Right lobe of liver (tissue), 6 donors: ENCODE data around the gene MACO1. TPM values are rescaled to one million over a fixed set of nuclear protein-coding genes. Genes with fewer than 3 reads are reported as not detected.
A peak's percentile ranks its signal among the peaks of the same experiment; 100 is the strongest.

Experiments
- ATAC-seq, 4 donors: fragments of 200-7000 bp; cut with Tn5 transposase; one replicate each; pipeline ENCODE4 v1.9.1; 2020; ENCODE audit warnings: mild to moderate bottlenecking in 4 of 4, moderate library complexity in 4 of 4
- DNase-seq, 3 donors: peaks; one replicate each; pipeline ENCODE4 v3.0.0-alpha.2; 2020
- H3K27ac ChIP-seq, 3 donors: fragments of 200-600 bp; one replicate each; pipeline ENCODE4 v1.8.0; 2022
- H3K27me3 ChIP-seq, 2 donors: fragments of 200-600 bp; one replicate each; pipeline ENCODE4 v1.8.0; 2022
- H3K36me3 ChIP-seq, 4 donors: fragments of 200-600 bp; sonication (generic) in 1 of 4; one replicate each; pipeline versions ENCODE4 v1.5.1 to v1.8.0; 2017 to 2022; ENCODE audit warnings: control low read depth in 1 of 4
- H3K4me1 ChIP-seq, 4 donors: fragments of 200-600 bp; sonication (generic) in 1 of 4; one replicate each; pipeline versions ENCODE4 v1.5.1 to v1.8.0; 2017 to 2022; ENCODE audit warnings: control low read depth in 1 of 4
- H3K4me3 ChIP-seq, 3 donors: fragments of 200-600 bp; one replicate each; pipeline ENCODE4 v1.8.0; 2022
- H3K9me3 ChIP-seq, 4 donors: fragments of 200-600 bp; sonication (generic) in 1 of 4; one replicate each; pipeline versions ENCODE4 v1.5.1 to v1.8.0; 2017 to 2022; ENCODE audit warnings: control low read depth in 1 of 4
- CTCF ChIP-seq, 4 donors: fragments of 200-600 bp in 3 of 4; fragments of 450-650 bp in 1 of 4; IDR thresholded peaks; one replicate each; pipeline versions ENCODE4 v1.5.1 to v1.8.0; 2016 to 2022; ENCODE audit warnings: antibody characterized with exemption in 4 of 4, mild to moderate bottlenecking in 2 of 4
- POLR2A ChIP-seq: fragments of 450-650 bp; IDR thresholded peaks from one replicate; pipeline ENCODE4 v1.6.1; 2017; ENCODE audit warnings: antibody characterized with exemption, mild to moderate bottlenecking
- WGBS: methylation state at CpG from one replicate; pipeline ENCODE4 v1.1.6; 2018; ENCODE audit warnings: low coverage, low lambda C conversion rate; ENCODE audit not compliant: insufficient coverage; ENCODE audit errors: missing lambda C conversion rate; 5-methylcytosine and 5-hydroxymethylcytosine counted together
- intact Hi-C, 2 donors: fragments of 100-400 bp; cut with DNase I; formaldehyde crosslinking; loops; one replicate each; pipeline versions ENCODE4 v1.11.2 to v1.14.1; 2022
- total RNA-seq, 6 experiments: library from RNA; depleted of rRNA in 2 of 6; stranded (reverse); fragments of >200 nt in 2 of 6; fragmentation: NEBNext Ultra II Directional in 3 of 6; extraction: Animal tissue kit (Norgen Biotek cat#: 25700) in 3 of 6; gene quantifications; one replicate each; pipeline versions ENCODE4 v1.1.0 to v1.2.4, GENCODE V29; 2016 to 2023
- donor health status: DM: no; HTN: yes; CAD: no.
- donor health status: DM: no; HTN: no; CAD: no.
- donor health status: DM: no; HTN: no; CAD: no.
- donor health status: DM: no; HTN: yes; CAD: no.
- donor health status: DM: no; HTN: yes; CAD: no.

Gene MACO1
- total RNA-seq, 6 experiments from 2014 or later: 23.2 to 32.9 (median 27.2) TPM

GRCh38 chr1:25428475-25429166 is 2.1 kb upstream of the MACO1 start:
- 82% methylated on average over 7 of the region's 7 CpGs for WGBS
- intact Hi-C loops: no loop called here
- DNase-seq: no peak
- peaks cover 0 to 38% (median 19%) of the 10 kb centered on the region in 4 donors for H3K4me1 ChIP-seq
- no peaks in the 10 kb centered on the region for H3K36me3 ChIP-seq
- H3K4me3 ChIP-seq: no peak overlapping the region
- H3K9me3 ChIP-seq: no peaks in the 10 kb centered on the region
- TF ChIP-seq POLR2A (no peak), CTCF (IDR thresholded peaks at IDR 0.05) (no peak)
- H3K27me3 ChIP-seq: no peaks in the 10 kb centered on the region
- no peak for ATAC-seq
- no peak overlapping the region for H3K27ac ChIP-seq

GRCh38 chr1:25430967-25431881 is 527 bp downstream of the MACO1 start:
- no peaks in the 10 kb centered on the region for H3K36me3 ChIP-seq
- no peaks in the 10 kb centered on the region for H3K27me3 ChIP-seq
- H3K9me3 ChIP-seq: no peaks in the 10 kb centered on the region
- H3K4me1 ChIP-seq: peaks cover 0 to 50% (median 22%) of the 10 kb centered on the region in 4 donors
- DNase-seq: peak in 2 of 3 donors; percentile 35 to 52
- H3K27ac ChIP-seq: peak overlapping the region; percentile 85 to 94 (median 89)
- intact Hi-C loops: no loop called here
- TF ChIP-seq CTCF (IDR thresholded peaks at IDR 0.05) (no peak), POLR2A (peak; percentile 63)
- H3K4me3 ChIP-seq: peak overlapping the region; percentile 74 to 85 (median 80)
- peak in 3 of 4 donors; percentile 1 to 4 (median 2) for ATAC-seq
- WGBS: 0% methylated on average over 2 of the region's 89 CpGs

GRCh38 chr1:25431955-25432719 is 1.4 kb downstream of the MACO1 start:
- H3K4me1 ChIP-seq: peaks cover 0 to 53% (median 25%) of the 10 kb centered on the region in 4 donors
- TF ChIP-seq CTCF (IDR thresholded peaks at IDR 0.05) (no peak), POLR2A (no peak)
- intact Hi-C loops: no loop called here
- WGBS: 4% methylated on average over 6 of the region's 6 CpGs
- peak overlapping the region; percentile 72 to 94 (median 85) for H3K27ac ChIP-seq
- H3K27me3 ChIP-seq: no peaks in the 10 kb centered on the region
- H3K9me3 ChIP-seq: no peaks in the 10 kb centered on the region
- DNase-seq: no peak
- peak overlapping the region; percentile 74 to 85 (median 80) for H3K4me3 ChIP-seq
- no peaks in the 10 kb centered on the region for H3K36me3 ChIP-seq
- no peak for ATAC-seq

- WGBS: 53% methylated on average over 6 of the region's 6 CpGs
- no peaks in the 10 kb centered on the region for H3K36me3 ChIP-seq
- no peaks in the 10 kb centered on the region for H3K9me3 ChIP-seq
- no peak for TF ChIP-seq CTCF (IDR thresholded peaks at IDR 0.05)
- no peak for TF ChIP-seq POLR2A
- ATAC-seq (no peak), DNase-seq (no peak)
- H3K4me1 ChIP-seq: peaks cover 0 to 53% (median 25%) of the 10 kb centered on the region in 4 donors
- intact Hi-C loops: no loop called here
- peak overlapping the region in 1 of 3 donors; percentile 94 for H3K27ac ChIP-seq
- no peaks in the 10 kb centered on the region for H3K27me3 ChIP-seq
- H3K4me3 ChIP-seq: peak overlapping the region; percentile 74 to 85 (median 80)
These were observed 2.2 kb downstream of the MACO1 start for GRCh38 chr1:25432749-25433388.
